ENCODE measurements around the gene GPR149. TPM values are rescaled to one million over a fixed set of nuclear protein-coding genes. Genes with fewer than 3 reads are reported as not detected.

The GPR149 gene
- total RNA-seq, 1 experiment from 2014 or later, result not detected

GRCh38 chr3:154338570-154338969 lies 91.4 kb downstream of the GPR149 start:
- DNase-seq (ENCODE audit: low spot score), result no peak

GRCh38 chr3:154338008-154338407 lies 92.0 kb downstream of the GPR149 start:
- no peak for DNase-seq (ENCODE audit: low spot score)

- DNase-seq (ENCODE audit: low spot score), result peak; percentile 27
These were observed 95.0 kb downstream of the GPR149 start for GRCh38 chr3:154334973-154335420.

- no peak for DNase-seq (ENCODE audit: low spot score)
These were observed 102.1 kb downstream of the GPR149 start for GRCh38 chr3:154327871-154328270.

- peak; percentile 13 for DNase-seq (ENCODE audit: low spot score)
These were observed 105.1 kb downstream of the GPR149 start for GRCh38 chr3:154324919-154325318.

- peak; percentile 94 for DNase-seq (ENCODE audit: low spot score)
These were observed 105.9 kb downstream of the GPR149 start, which contains the start of gene DHX36 for GRCh38 chr3:154323891-154324738. Gene DHX36, minus strand, starts transcription at chr3:154324487. Its CDS starts 71 bp downstream, at chr3:154324416.

- no peak for DNase-seq (ENCODE audit: low spot score)
These were observed 112.8 kb downstream of the GPR149 start for GRCh38 chr3:154316974-154317767.

GRCh38 chr3:154314152-154314551 lies 115.8 kb downstream of the GPR149 start:
- DNase-seq (ENCODE audit: low spot score), result no peak

- DNase-seq (ENCODE audit: low spot score), result no peak
These were observed 119.2 kb downstream of the GPR149 start for GRCh38 chr3:154310840-154311239.

- DNase-seq (ENCODE audit: low spot score), result no peak
These were observed 122.6 kb downstream of the GPR149 start for GRCh38 chr3:154307363-154307762.

- no peak for DNase-seq (ENCODE audit: low spot score)
These were observed 125.1 kb downstream of the GPR149 start for GRCh38 chr3:154304936-154305335.

GRCh38 chr3:154304116-154304786 lies 125.7 kb downstream of the GPR149 start:
- no peak for DNase-seq (ENCODE audit: low spot score)

GRCh38 chr3:154301561-154301960 lies 128.4 kb downstream of the GPR149 start:
- no peak for DNase-seq (ENCODE audit: low spot score)

GRCh38 chr3:154294016-154294415 lies 136.0 kb downstream of the GPR149 start:
- DNase-seq (ENCODE audit: low spot score), result no peak

- no peak for DNase-seq (ENCODE audit: low spot score)
These were observed 139.8 kb downstream of the GPR149 start for GRCh38 chr3:154290187-154290586.

Other genes with a start within 250 kb of the GPR149 start
- gene DHX36, start 105.7 kb downstream of the GPR149 start, total RNA-seq (2014; rRNA removed; shearing (Covaris generic)), result 25.9 and 28.8 TPM in 2 replicates

All from H4 (cell line).